Measurements from ENCODE around the gene LYPD6B.

The LYPD6B gene

DNA sequence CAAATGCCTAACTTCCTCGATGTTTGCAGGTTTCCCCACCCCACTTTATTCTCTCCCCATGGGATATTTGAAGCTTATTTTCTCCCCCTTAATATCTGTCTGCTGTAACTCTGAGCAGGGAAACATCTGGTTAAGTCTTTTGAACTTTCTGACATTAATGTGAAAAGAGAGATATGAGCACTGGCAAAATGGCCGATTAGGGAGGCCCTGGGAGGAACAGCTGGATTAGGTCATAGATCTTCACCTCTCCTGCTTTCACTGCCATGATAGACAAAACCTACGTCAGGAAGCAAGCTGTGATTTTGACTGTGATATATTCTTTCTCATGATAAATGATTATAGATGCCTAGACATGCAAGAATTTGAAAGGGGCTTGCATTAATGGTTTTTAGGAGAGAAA, 43.6 kb downstream of the LYPD6B start:
- H3K4me3 ChIP-seq = no peak overlapping the region
- no peak overlapping the region for H3K9ac ChIP-seq (ENCODE audit: insufficient read length)
- 0 out of 2 replicates have a peak overlapping the region, but pooled peaks have one; percentile 23 for H3K27ac ChIP-seq
- DNase-seq (ENCODE audit: low read depth, low spot score) = no peak
- TF ChIP-seq POLR2AphosphoS5 (IDR thresholded peaks at IDR 0.05; ENCODE audit: borderline replicate concordance, low read depth, low read length) (no peak), FOXP2 (optimal IDR thresholded peaks at IDR 0.05; ENCODE audit: control extremely low read depth, extremely low read length, insufficient read depth) (no peak), EZH2 (IDR thresholded peaks at IDR 0.05) (no peak)
- H3K9me3 ChIP-seq (ENCODE audit: low read depth, low read length) = no peaks in the 10 kb centered on the region
- no peaks in the 10 kb centered on the region for H3K36me3 ChIP-seq (ENCODE audit: insufficient read depth, low read length)

GRCh38 chr2:149082735-149083134, 44.2 kb downstream of the LYPD6B start:
- TF ChIP-seq EZH2 (IDR thresholded peaks at IDR 0.05) (no peak), FOXP2 (optimal IDR thresholded peaks at IDR 0.05; ENCODE audit: control extremely low read depth, extremely low read length, insufficient read depth) (no peak), POLR2AphosphoS5 (IDR thresholded peaks at IDR 0.05; ENCODE audit: borderline replicate concordance, low read depth, low read length) (no peak)

DNA sequence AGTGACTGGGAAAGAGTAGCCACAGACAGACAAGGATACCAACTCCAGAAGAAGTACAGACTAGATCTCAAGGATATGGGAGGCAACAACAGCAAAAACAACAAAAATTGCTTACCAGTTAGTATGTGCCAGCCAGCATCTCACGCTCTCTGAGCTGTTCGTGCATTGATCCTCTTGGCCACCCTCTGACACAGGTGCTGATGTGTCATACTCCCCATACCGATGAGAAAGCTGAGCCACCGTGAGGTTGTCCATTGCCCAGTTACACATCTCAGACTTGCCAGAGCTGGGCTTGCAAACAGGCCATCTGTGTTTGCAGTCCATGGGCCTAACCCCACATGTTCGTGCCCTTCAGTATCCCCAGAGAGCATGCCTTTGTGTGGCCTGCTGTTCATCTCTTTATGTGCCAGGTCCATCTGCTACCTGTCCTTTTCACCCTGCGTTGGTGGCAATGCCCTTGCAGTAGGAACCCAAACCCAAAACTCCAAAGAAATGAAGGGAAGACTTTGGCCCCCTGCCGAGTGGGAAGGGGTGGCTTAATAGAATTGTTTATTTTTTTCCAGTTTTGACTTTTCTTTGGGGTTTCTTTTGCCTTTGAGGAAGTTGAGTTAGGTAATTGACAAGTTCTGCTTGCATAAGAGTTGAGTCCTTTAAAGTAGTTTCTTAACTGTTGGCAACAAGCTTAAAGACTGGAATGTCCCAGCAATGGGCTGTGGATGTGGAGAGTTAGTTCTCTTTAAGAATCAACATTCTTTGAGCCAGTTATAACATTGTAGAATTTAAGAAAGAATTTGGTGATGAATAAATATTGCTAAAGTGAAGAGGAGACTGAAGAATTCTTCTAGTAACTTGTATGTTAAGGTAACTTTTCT, 46.7 kb downstream of the LYPD6B start:
- Histone ChIP-seq H3K9me3 (ENCODE audit: low read depth, low read length) (no peaks in the 10 kb centered on the region), H3K36me3 (ENCODE audit: insufficient read depth, low read length) (no peaks in the 10 kb centered on the region), H3K4me3 (no peak overlapping the region), H3K27ac (no peak overlapping the region), H3K9ac (ENCODE audit: insufficient read length) (no peak overlapping the region)
- DNase-seq (ENCODE audit: low read depth, low spot score) = no peak
- TF ChIP-seq FOXP2 (optimal IDR thresholded peaks at IDR 0.05; ENCODE audit: control extremely low read depth, extremely low read length, insufficient read depth) (no peak), EZH2 (IDR thresholded peaks at IDR 0.05) (no peak), POLR2AphosphoS5 (IDR thresholded peaks at IDR 0.05; ENCODE audit: borderline replicate concordance, low read depth, low read length) (no peak)

More at GRCh38 chr2:149082735-149083134, 44.2 kb downstream of the LYPD6B start:
- DNase-seq (ENCODE audit: low read depth, low spot score) = no peak
- H3K36me3 ChIP-seq (ENCODE audit: insufficient read depth, low read length) = no peaks in the 10 kb centered on the region
- H3K27ac ChIP-seq = no peak overlapping the region
- no peak overlapping the region for H3K4me3 ChIP-seq
- H3K9me3 ChIP-seq (ENCODE audit: low read depth, low read length) = no peaks in the 10 kb centered on the region
- H3K9ac ChIP-seq (ENCODE audit: insufficient read length) = no peak overlapping the region

DNA sequence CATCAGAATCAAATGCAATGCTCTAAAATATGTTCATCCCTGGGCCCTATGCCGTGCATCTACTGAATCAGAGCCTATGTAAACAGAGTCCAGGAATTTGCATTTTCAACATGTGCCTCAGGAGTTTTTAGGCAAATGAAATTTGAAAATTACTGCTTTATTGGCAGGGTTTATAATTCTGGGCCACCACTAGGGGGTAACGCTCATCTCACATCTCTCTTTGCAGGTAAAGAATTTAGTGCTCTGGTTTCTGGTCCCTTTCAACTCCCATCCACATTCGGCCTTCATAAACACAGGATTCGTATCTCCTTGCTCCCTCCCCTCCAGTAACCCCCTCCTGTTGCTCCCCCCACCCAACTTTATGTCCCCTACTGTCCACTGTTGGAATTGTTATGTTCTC, 49.3 kb downstream of the LYPD6B start:
- DNase-seq (ENCODE audit: low read depth, low spot score) = no peak

GRCh38 chr2:149089068-149089467, 50.6 kb downstream of the LYPD6B start:
- TF ChIP-seq FOXP2 (optimal IDR thresholded peaks at IDR 0.05; ENCODE audit: control extremely low read depth, extremely low read length, insufficient read depth) (no peak), EZH2 (IDR thresholded peaks at IDR 0.05) (no peak), POLR2AphosphoS5 (IDR thresholded peaks at IDR 0.05; ENCODE audit: borderline replicate concordance, low read depth, low read length) (no peak)
- no peak for DNase-seq (ENCODE audit: low read depth, low spot score)
- H3K4me3 ChIP-seq = no peak overlapping the region
- H3K36me3 ChIP-seq (ENCODE audit: insufficient read depth, low read length) = no peaks in the 10 kb centered on the region
- H3K27ac ChIP-seq = no peak overlapping the region
- no peak overlapping the region for H3K9ac ChIP-seq (ENCODE audit: insufficient read length)
- no peaks in the 10 kb centered on the region for H3K9me3 ChIP-seq (ENCODE audit: low read depth, low read length)

More for the DNA sequence above, 49.3 kb downstream of the LYPD6B start:
- no peak overlapping the region for H3K9ac ChIP-seq (ENCODE audit: insufficient read length)
- H3K9me3 ChIP-seq (ENCODE audit: low read depth, low read length) = no peaks in the 10 kb centered on the region
- TF ChIP-seq EZH2 (IDR thresholded peaks at IDR 0.05) (no peak), FOXP2 (optimal IDR thresholded peaks at IDR 0.05; ENCODE audit: control extremely low read depth, extremely low read length, insufficient read depth) (no peak), POLR2AphosphoS5 (IDR thresholded peaks at IDR 0.05; ENCODE audit: borderline replicate concordance, low read depth, low read length) (no peak)
- no peak overlapping the region for H3K4me3 ChIP-seq
- no peak overlapping the region for H3K27ac ChIP-seq
- H3K36me3 ChIP-seq (ENCODE audit: insufficient read depth, low read length) = no peaks in the 10 kb centered on the region

- Histone ChIP-seq H3K9ac (ENCODE audit: insufficient read length) (no peak overlapping the region), H3K27ac (no peak overlapping the region), H3K36me3 (ENCODE audit: insufficient read depth, low read length) (no peaks in the 10 kb centered on the region), H3K9me3 (ENCODE audit: low read depth, low read length) (no peaks in the 10 kb centered on the region), H3K4me3 (no peak overlapping the region)
- DNase-seq (ENCODE audit: low read depth, low spot score) = no peak
- no peak for TF ChIP-seq FOXP2 (optimal IDR thresholded peaks at IDR 0.05; ENCODE audit: control extremely low read depth, extremely low read length, insufficient read depth)
- TF ChIP-seq POLR2AphosphoS5 (IDR thresholded peaks at IDR 0.05; ENCODE audit: borderline replicate concordance, low read depth, low read length) = no peak
These were observed 52.2 kb downstream of the LYPD6B start for GRCh38 chr2:149090706-149091105.

- Histone ChIP-seq H3K9me3 (ENCODE audit: low read depth, low read length) (no peaks in the 10 kb centered on the region), H3K9ac (ENCODE audit: insufficient read length) (no peak overlapping the region), H3K27ac (no peak overlapping the region), H3K36me3 (ENCODE audit: insufficient read depth, low read length) (no peaks in the 10 kb centered on the region), H3K4me3 (no peak overlapping the region)
- DNase-seq (ENCODE audit: low read depth, low spot score) = no peak
- no peak for TF ChIP-seq POLR2AphosphoS5 (IDR thresholded peaks at IDR 0.05; ENCODE audit: borderline replicate concordance, low read depth, low read length)
- TF ChIP-seq EZH2 (IDR thresholded peaks at IDR 0.05) = no peak
- TF ChIP-seq FOXP2 (optimal IDR thresholded peaks at IDR 0.05; ENCODE audit: control extremely low read depth, extremely low read length, insufficient read depth) = no peak
These were observed 55.1 kb downstream of the LYPD6B start for GRCh38 chr2:149093579-149093978.

DNA sequence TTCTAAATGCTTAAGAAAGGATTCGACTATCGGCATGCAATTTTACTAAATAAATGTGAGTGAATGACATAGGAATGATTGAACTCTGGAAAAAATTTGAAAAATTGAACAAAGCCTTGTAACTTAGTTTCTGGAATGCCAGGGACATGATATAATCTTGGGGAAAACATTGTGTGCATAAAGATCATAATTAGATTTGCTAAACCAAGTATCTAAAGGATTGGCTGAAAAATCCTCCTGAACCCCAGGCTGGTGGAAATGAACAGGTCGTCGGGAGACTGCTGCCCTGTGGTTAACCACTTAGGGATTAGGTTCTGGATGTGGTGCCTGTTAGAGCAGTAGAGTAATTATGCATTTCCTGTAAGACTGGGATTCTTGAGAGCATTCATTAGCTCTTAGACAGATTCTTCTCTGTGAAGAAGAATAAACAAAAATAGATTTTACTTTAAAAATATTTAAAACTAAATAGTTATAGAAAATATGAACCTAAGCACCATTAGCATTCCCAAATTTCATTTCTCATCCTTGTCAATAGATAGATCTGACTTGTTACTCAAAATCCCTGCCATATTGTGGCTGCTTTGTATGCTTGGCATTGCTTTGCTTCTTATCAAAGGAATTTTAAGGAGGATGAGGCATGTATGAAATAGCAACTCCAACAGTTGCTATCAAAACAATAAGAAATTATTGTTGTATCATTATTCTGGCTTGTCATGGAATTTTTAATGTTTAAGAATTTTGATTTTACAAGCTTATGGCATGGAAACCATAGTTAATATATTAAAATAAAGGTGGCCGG, 55.9 kb downstream of the LYPD6B start:
- H3K9ac ChIP-seq (ENCODE audit: insufficient read length) = no peak overlapping the region
- no peaks in the 10 kb centered on the region for H3K36me3 ChIP-seq (ENCODE audit: insufficient read depth, low read length)
- TF ChIP-seq EZH2 (IDR thresholded peaks at IDR 0.05) = no peak
- no peak for TF ChIP-seq POLR2AphosphoS5 (IDR thresholded peaks at IDR 0.05; ENCODE audit: borderline replicate concordance, low read depth, low read length)
- no peak for TF ChIP-seq FOXP2 (optimal IDR thresholded peaks at IDR 0.05; ENCODE audit: control extremely low read depth, extremely low read length, insufficient read depth)
- DNase-seq (ENCODE audit: low read depth, low spot score) = peak; percentile 22
- H3K27ac ChIP-seq = no peak overlapping the region
- H3K9me3 ChIP-seq (ENCODE audit: low read depth, low read length) = no peaks in the 10 kb centered on the region
- H3K4me3 ChIP-seq = 0 out of 2 replicates have a peak overlapping the region, but pooled peaks have one; percentile 7
